ENCODE results near the gene IL34. TPM values are rescaled to one million over a fixed set of nuclear protein-coding genes. Genes with fewer than 3 reads are reported as not detected.
"Not testable (repeated sequence)": the region's sequence is repeated elsewhere in the genome, so short reads cannot be mapped to it uniquely, and the experiment has no call there.

Gene IL34
- 2.0 and 2.8 TPM in 2 replicates for total RNA-seq

GRCh38 chr16:70646260-70647241, at the start of gene IL34:
IL34 (plus strand) TSS chr16:70646559; CDS start chr16:70646948, 389 bp downstream.
- DNase-seq (ENCODE audit: low read depth in 2 of 2), result peak in 1 of 2 donors; percentile 83

GRCh38 chr16:70597135-70597835, 49.1 kb upstream of the IL34 start:
- no peak for DNase-seq (ENCODE audit: low read depth in 2 of 2)

- DNase-seq (ENCODE audit: low read depth in 2 of 2), result no peak
Observed at GRCh38 chr16:70598937-70599503, 47.3 kb upstream of the IL34 start.

- no peak for DNase-seq (ENCODE audit: low read depth in 2 of 2)
Observed at GRCh38 chr16:70600730-70601129, 45.6 kb upstream of the IL34 start.

GRCh38 chr16:70601576-70602575, 44.5 kb upstream of the IL34 start:
- no peak for DNase-seq (ENCODE audit: low read depth in 2 of 2)

- no peak for DNase-seq (ENCODE audit: low read depth in 2 of 2)
Observed at GRCh38 chr16:70602831-70603230, 43.5 kb upstream of the IL34 start.

- DNase-seq (ENCODE audit: low read depth in 2 of 2), result no peak
Observed at GRCh38 chr16:70604407-70605282, 41.7 kb upstream of the IL34 start.

- DNase-seq (ENCODE audit: low read depth in 2 of 2), result no peak
Observed at GRCh38 chr16:70605283-70605657, 41.1 kb upstream of the IL34 start.

- DNase-seq (ENCODE audit: low read depth in 2 of 2), result no peak
Observed at GRCh38 chr16:70608521-70608920, 37.8 kb upstream of the IL34 start.

GRCh38 chr16:70610273-70611223, 35.8 kb upstream of the IL34 start:
- peak in 1 of 2 donors; percentile 11 for DNase-seq (ENCODE audit: low read depth in 2 of 2)

- DNase-seq (ENCODE audit: low read depth in 2 of 2), result no peak
Observed at GRCh38 chr16:70611224-70611598, 35.1 kb upstream of the IL34 start.

GRCh38 chr16:70611785-70612303, 34.5 kb upstream of the IL34 start:
- no peak for DNase-seq (ENCODE audit: low read depth in 2 of 2)

GRCh38 chr16:70612931-70613330, 33.4 kb upstream of the IL34 start:
- DNase-seq (ENCODE audit: low read depth in 2 of 2), result no peak

GRCh38 chr16:70614208-70614951, 32.0 kb upstream of the IL34 start:
- DNase-seq (ENCODE audit: low read depth in 2 of 2), result no peak

GRCh38 chr16:70615945-70616344, 30.4 kb upstream of the IL34 start:
- DNase-seq (ENCODE audit: low read depth in 2 of 2), result no peak

GRCh38 chr16:70621864-70622263, 24.5 kb upstream of the IL34 start:
- not testable (repeated sequence) for DNase-seq (ENCODE audit: low read depth in 2 of 2)

- no peak for DNase-seq (ENCODE audit: low read depth in 2 of 2)
Observed at GRCh38 chr16:70627696-70628095, 18.7 kb upstream of the IL34 start.
